H1 (cell line): Measurements from ENCODE around the gene EGLN2. TPM values are rescaled to one million over a fixed set of nuclear protein-coding genes. Genes with fewer than 3 reads are reported as not detected.
A peak's percentile ranks its signal among the peaks of the same experiment; 100 is the strongest.

Experiments
- CTCF ChIA-PET: fragments of 300-600 bp; sonication (Branson Sonifier 250); formaldehyde crosslinking; loops from one replicate; lab custom pipeline; 2021; ENCODE audit not compliant: partially characterized antibody; lab: Charles Lee
- POLR2A ChIA-PET: fragments of 300-600 bp; sonication (Branson Sonifier 250); formaldehyde crosslinking; loops from one replicate; lab custom pipeline; 2021; ENCODE audit warnings: inconsistent platforms; ENCODE audit not compliant: partially characterized antibody; lab: Charles Lee
- DNase-seq, 2 experiments: peaks; one replicate each; pipeline versions ENCODE4 v3.0.0 to v3.0.0-alpha.2; 2010 to 2022; ENCODE audit warnings: low spot score in 2 of 2, low read depth in 1 of 2, mixed read lengths in 1 of 2
- FAIRE-seq: peaks from 2 replicates; lab custom pipeline; 2011; peaks lifted over from hg19 to GRCh38; lab: Jason Lieb, UNC
- H2AFZ ChIP-seq: 2 replicates; pipeline ENCODE4 v1.8.1; 2012; ENCODE audit warnings: low read length, inconsistent platforms
- H2AK5ac ChIP-seq: 2 replicates; pipeline ENCODE4 v1.6.1; 2013; ENCODE audit warnings: low read depth, low read length
- H2BK120ac ChIP-seq: replicated peaks from 2 replicates; pipeline ENCODE3; 2013; ENCODE audit warnings: low read depth, low read length, inconsistent platforms
- H2BK12ac ChIP-seq: 2 replicates; pipeline ENCODE4 v1.6.1; 2013; ENCODE audit warnings: low read depth, low read length
- H2BK15ac ChIP-seq: 2 replicates; pipeline ENCODE4 v1.6.1; 2013; ENCODE audit warnings: low read length
- H2BK20ac ChIP-seq: 2 replicates; pipeline ENCODE4 v1.6.1; 2013; ENCODE audit warnings: low read length
- H2BK5ac ChIP-seq: 2 replicates; pipeline ENCODE4 v1.6.1; 2013; ENCODE audit warnings: low read depth, low read length
- H3K14ac ChIP-seq: 2 replicates; pipeline ENCODE4 v1.6.1; 2013; ENCODE audit warnings: inconsistent platforms; ENCODE audit not compliant: insufficient read length
- H3K18ac ChIP-seq: 2 replicates; pipeline ENCODE4 v1.6.1; 2013; ENCODE audit warnings: low read length; ENCODE audit errors: extremely low read depth
- H3K23ac ChIP-seq: 2 replicates; pipeline ENCODE4 v1.6.1; 2013; ENCODE audit warnings: inconsistent platforms; ENCODE audit not compliant: insufficient read length
- H3K23me2 ChIP-seq: 2 replicates; pipeline ENCODE4 v1.6.1; 2013; ENCODE audit warnings: low read depth, low read length
- H3K27ac ChIP-seq: 2 replicates; pipeline ENCODE4 v1.6.1; 2011; ENCODE audit warnings: low read depth, low read length, inconsistent platforms
- H3K27me3 ChIP-seq, 4 experiments: replicated peaks in 1 of 4; 1 replicate in 1 of 4; 2 replicates in 3 of 4; pipeline versions ENCODE4 v1.6.1 to v1.8.1; 2011 to 2013; ENCODE audit warnings: low read length in 3 of 4, mild to moderate bottlenecking in 3 of 4, inconsistent platforms in 2 of 4, mixed read lengths in 2 of 4, moderate library complexity in 1 of 4; ENCODE audit not compliant: control insufficient read depth in 3 of 4, insufficient read depth in 3 of 4; ENCODE audit errors: extremely low read depth in 1 of 4
- H3K36me3 ChIP-seq, 4 experiments: 2 replicates each; pipeline versions ENCODE4 v1.6.1 to v1.8.1; 2011 to 2013; ENCODE audit warnings: mild to moderate bottlenecking in 4 of 4, low read length in 3 of 4, moderate library complexity in 2 of 4, control low read depth in 1 of 4, inconsistent platforms in 1 of 4; ENCODE audit not compliant: insufficient read depth in 4 of 4, control insufficient read depth in 2 of 4
- H3K4ac ChIP-seq: replicated peaks from 2 replicates; pipeline ENCODE3; 2013; ENCODE audit warnings: low read length, low read depth, mixed read lengths, inconsistent platforms; ENCODE audit not compliant: insufficient read length
- H3K4me1 ChIP-seq, 4 experiments: replicated peaks in 1 of 4; 1 replicate in 1 of 4; 2 replicates in 3 of 4; pipeline versions ENCODE4 v1.6.1 to v1.8.1; 2011 to 2013; ENCODE audit warnings: low read length in 3 of 4, inconsistent platforms in 2 of 4, mixed read lengths in 1 of 4; ENCODE audit not compliant: insufficient read depth in 4 of 4, control insufficient read depth in 3 of 4
- H3K4me2 ChIP-seq, 2 experiments: 2 replicates each; pipeline versions ENCODE4 v1.6.1 to v1.8.1; 2011 to 2013; ENCODE audit warnings: low read depth in 2 of 2, low read length in 2 of 2, control low read depth in 1 of 2, inconsistent platforms in 1 of 2, mild to moderate bottlenecking in 1 of 2; ENCODE audit not compliant: insufficient read depth in 1 of 2
- H3K4me3 ChIP-seq, 4 experiments: fragments of 200-600, 300-600 bp in 1 of 4; sonication (generic), shearing (Covaris generic), sonication (Bioruptor Twin) in 1 of 4; 2 replicates each; pipeline versions ENCODE4 v1.5.1 to v1.8.1; 2011 to 2016; ENCODE audit warnings: low read length in 4 of 4, low read depth in 3 of 4, control low read depth in 2 of 4, inconsistent platforms in 2 of 4, mild to moderate bottlenecking in 2 of 4, mixed read lengths in 1 of 4, moderate library complexity in 1 of 4; ENCODE audit not compliant: insufficient read depth in 2 of 4; ENCODE audit errors: extremely low read depth in 1 of 4
- H3K56ac ChIP-seq: replicated peaks from 2 replicates; pipeline ENCODE3; 2013; ENCODE audit warnings: low read depth, mild to moderate bottlenecking, mixed read lengths, low read length, inconsistent platforms; ENCODE audit not compliant: insufficient read length
- H3K79me1 ChIP-seq: 2 replicates; pipeline ENCODE4 v1.6.1; 2013; ENCODE audit warnings: low read depth, low read length, control low read depth
- H3K79me2 ChIP-seq, 2 experiments: 2 replicates each; pipeline versions ENCODE4 v1.6.1 to v1.8.1; 2012 to 2013; ENCODE audit warnings: low read length in 2 of 2, mild to moderate bottlenecking in 2 of 2, inconsistent platforms in 1 of 2; ENCODE audit not compliant: insufficient read depth in 2 of 2, control insufficient read depth in 1 of 2
- H3K9ac ChIP-seq, 4 experiments: replicated peaks in 1 of 4; 1 replicate in 1 of 4; 2 replicates in 3 of 4; pipeline versions ENCODE4 v1.6.1 to v1.8.1; 2011 to 2013; ENCODE audit warnings: low read depth in 3 of 4, low read length in 3 of 4, control low read depth in 2 of 4, mild to moderate bottlenecking in 2 of 4, moderate library complexity in 2 of 4, inconsistent platforms in 1 of 4; ENCODE audit errors: extremely low read depth in 1 of 4
- H3K9me3 ChIP-seq, 2 experiments: 2 replicates each; pipeline versions ENCODE4 v1.6.1 to v1.8.1; 2012 to 2013; ENCODE audit warnings: mild to moderate bottlenecking in 2 of 2, moderate library complexity in 2 of 2, control low read depth in 1 of 2, inconsistent platforms in 1 of 2, low read depth in 1 of 2, low read length in 1 of 2, mixed read lengths in 1 of 2; ENCODE audit not compliant: insufficient read depth in 2 of 2
- H4K20me1 ChIP-seq, 2 experiments: replicated peaks in 1 of 2; 2 replicates each; pipeline versions ENCODE3 to v1.8.1; 2011 to 2013; ENCODE audit warnings: inconsistent platforms in 2 of 2, low read length in 2 of 2, mild to moderate bottlenecking in 1 of 2; ENCODE audit not compliant: insufficient read depth in 2 of 2, control insufficient read depth in 1 of 2
- H4K5ac ChIP-seq: 2 replicates; pipeline ENCODE4 v1.6.1; 2013; ENCODE audit warnings: low read length, low read depth, mixed read lengths, inconsistent platforms; ENCODE audit not compliant: insufficient read length
- H4K8ac ChIP-seq: 2 replicates; pipeline ENCODE4 v1.8.0; 2013; ENCODE audit warnings: mild to moderate bottlenecking, moderate library complexity, low read length, inconsistent platforms; ENCODE audit not compliant: insufficient read depth; ENCODE audit errors: extremely low read depth
- H4K91ac ChIP-seq: replicated peaks from 2 replicates; pipeline ENCODE3; 2013; ENCODE audit warnings: low read length, mixed read lengths, inconsistent platforms; ENCODE audit not compliant: insufficient read length
- GTF2F1 ChIP-seq: IDR thresholded peaks from 2 replicates; pipeline ENCODE4 v1.6.1; 2012; ENCODE audit warnings: low read depth, low read length, improper control_type of control experiment, borderline replicate concordance
- HDAC2 ChIP-seq, 2 experiments: fragments of 300-600 bp in 1 of 2; sonication (generic) in 1 of 2; IDR thresholded peaks; 2 replicates each; pipeline ENCODE4 v1.6.1; 2011 to 2012; ENCODE audit warnings: low read depth in 2 of 2, low read length in 2 of 2, mild to moderate bottlenecking in 2 of 2, moderate library complexity in 2 of 2, borderline replicate concordance in 1 of 2, inconsistent platforms in 1 of 2
- POU5F1 ChIP-seq: IDR thresholded peaks from 2 replicates; pipeline ENCODE4 v1.6.1; 2011; ENCODE audit warnings: low read depth, mild to moderate bottlenecking, low read length, moderate library complexity
- RFX5 ChIP-seq: IDR thresholded peaks from 2 replicates; pipeline ENCODE4 v1.6.1; 2011; ENCODE audit warnings: low read depth, low read length, improper control_type of control experiment, borderline replicate concordance
- RXRA ChIP-seq: IDR thresholded peaks from 2 replicates; pipeline ENCODE4 v1.6.1; 2011; ENCODE audit warnings: low read depth, mild to moderate bottlenecking, low read length, moderate library complexity; ENCODE audit not compliant: insufficient read depth
- SIRT6 ChIP-seq: IDR thresholded peaks from one replicate; pipeline ENCODE4 v1.7.1; 2012; ENCODE audit warnings: low read length, inconsistent platforms
- SRF ChIP-seq: IDR thresholded peaks from 2 replicates; pipeline ENCODE4 v1.6.1; 2011; ENCODE audit warnings: mild to moderate bottlenecking, low read depth, low read length, moderate library complexity
- SUZ12 ChIP-seq: fragments of 200-600 bp; sonication (generic); IDR thresholded peaks from 2 replicates; pipeline ENCODE4 v1.6.1; 2012; ENCODE audit warnings: mild to moderate bottlenecking, inconsistent platforms, low read length, moderate library complexity, mixed read lengths
- TAF1 ChIP-seq: IDR thresholded peaks from 2 replicates; pipeline ENCODE4 v1.6.1; 2011; ENCODE audit warnings: mild to moderate bottlenecking, low read depth, low read length
- TEAD4 ChIP-seq: IDR thresholded peaks from 2 replicates; pipeline ENCODE4 v1.6.1; 2012; ENCODE audit warnings: low read depth, low read length, inconsistent platforms, mixed read lengths
- ZNF274 ChIP-seq: IDR thresholded peaks from 2 replicates; pipeline ENCODE4 v1.7.0; 2012; ENCODE audit warnings: low read length, borderline replicate concordance; ENCODE audit errors: extremely low read depth
- WGBS, 2 experiments: shearing (Covaris generic) in 1 of 2; methylation state at CpG; one replicate each; pipeline versions ENCODE4 v1.1.6 to v1.1.7; 2013 to 2015; ENCODE audit warnings: low lambda C conversion rate in 2 of 2, mixed read lengths in 2 of 2, inconsistent platforms in 1 of 2, low coverage in 1 of 2, missing lambda C conversion rate in 1 of 2; ENCODE audit not compliant: insufficient replicate concordance in 2 of 2, insufficient coverage in 1 of 2, insufficient read length in 1 of 2; ENCODE audit errors: extremely low coverage in 1 of 2, missing lambda C conversion rate in 1 of 2; 5-methylcytosine and 5-hydroxymethylcytosine counted together
- polyA plus RNA-seq, 7 experiments: library from polyadenylated mRNA; depleted of rRNA in 3 of 7; stranded (reverse) in 5 of 7; unstranded in 2 of 7; fragments of >200 nt in 5 of 7; fragments of 200-250 nt in 2 of 7; gene quantifications; 1 replicate in 5 of 7; 2 replicates in 1 of 7; 4 replicates in 1 of 7; pipeline versions ENCODE4 v1.2.1 to v1.2.3, GENCODE V29; 2011 to 2013; ENCODE audit warnings: missing spikeins in 2 of 7, mixed read lengths in 2 of 7
- total RNA-seq: library from RNA; stranded (reverse); fragmentation: NEBNext Ultra II Directional; extraction: Animal tissue kit (Norgen Biotek cat#: 25700); gene quantifications from 2 replicates; pipeline ENCODE4 v1.2.1, GENCODE V29; 2021

The EGLN2 gene
- total and polyA plus RNA-seq, 2 of the 8 experiments (the other 6 are each of a cell fraction or from before 2014, with no cell fraction given): 86.9 to 103 TPM

DNA sequence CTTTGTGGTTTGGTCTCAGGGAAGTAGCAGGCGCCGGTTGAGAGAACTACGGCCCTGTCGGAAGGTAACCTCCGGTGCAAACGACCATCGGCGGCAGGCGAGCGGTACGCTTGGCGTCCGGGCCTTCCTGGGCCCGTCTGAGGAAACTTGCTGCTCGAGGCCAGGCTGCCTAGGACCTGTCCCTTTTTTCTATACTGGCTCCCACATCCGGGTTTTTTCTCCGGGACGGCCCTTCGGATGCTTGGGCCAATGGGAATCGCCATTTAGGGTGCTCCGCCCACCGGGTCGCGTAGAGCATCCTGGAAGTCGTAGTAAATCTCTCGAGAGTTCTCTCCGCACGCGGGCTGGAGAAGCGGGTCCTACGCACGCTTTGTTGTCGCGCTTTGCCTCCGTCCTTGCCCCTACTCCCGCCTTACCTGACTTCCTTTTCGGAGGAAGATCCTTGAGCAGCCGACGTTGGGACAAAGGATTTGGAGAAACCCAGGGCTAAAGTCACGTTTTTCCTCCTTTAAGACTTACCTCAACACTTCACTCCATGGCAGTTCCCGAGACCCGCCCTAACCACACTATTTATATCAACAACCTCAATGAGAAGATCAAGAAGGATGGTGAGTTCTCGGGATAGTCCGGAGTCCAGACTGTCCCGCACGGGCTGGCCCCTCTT is 48.0 kb upstream of the EGLN2 start, which contains the start of gene SNRPA:
SNRPA (plus strand) TSS at position 330 of the 664 bp plus-strand sequence; CDS start at position 536, 206 bp downstream.
- Histone ChIP-seq H2BK5ac (peak within 1 kb of the TSS; percentile 100), H3K36me3 (peaks cover 2 to 28% (median 11%) of the 10 kb centered on the region in 4 experiments; a peak in 6 of 8 replicates), H3K23ac (no peak within 1 kb of the TSS), H3K9me3 (no peaks in the 10 kb centered on the region), H3K23me2 (peaks cover 9% of the 10 kb centered on the region), H4K5ac (peak within 1 kb of the TSS; percentile 98), H2AFZ (no peak within 1 kb of the TSS), H3K4me3 (peak within 1 kb of the TSS; percentile 80 to 99 (median 90)), H3K56ac (peak within 1 kb of the TSS; percentile 94), H3K4me1 (peaks cover 0 to 7% (median 2%) of the 10 kb centered on the region in 4 experiments; a peak in 4 of 7 replicates), H3K18ac (peak within 1 kb of the TSS; percentile 100), H3K27me3 (no peaks in the 10 kb centered on the region), H2BK20ac (no peak within 1 kb of the TSS), H2BK15ac (peak within 1 kb of the TSS; percentile 72), H3K4ac (peak within 1 kb of the TSS; percentile 88), H3K27ac (peak within 1 kb of the TSS; percentile 99), H3K79me1 (peaks cover 2% of the 10 kb centered on the region), H3K14ac (peak within 1 kb of the TSS; percentile 50), H2AK5ac (peak within 1 kb of the TSS; percentile 100), H3K79me2 (peaks cover 40 to 69% of the 10 kb centered on the region in 2 experiments), H2BK120ac (peak within 1 kb of the TSS; percentile 83), H4K20me1 (peaks cover 11 to 14% of the 10 kb centered on the region in 2 experiments), H3K9ac (peak within 1 kb of the TSS; percentile 99 to 100 (median 100)), H4K91ac (peak within 1 kb of the TSS; percentile 99), H2BK12ac (peak within 1 kb of the TSS; percentile 100), H3K4me2 (peak within 1 kb of the TSS; percentile 91 to 99), H4K8ac (peak within 1 kb of the TSS; percentile 99; the same call in 1 of the 2 replicates)
- 2% methylated on average over 45 of the region's 46 CpGs; no CpG with 5 or more reads in 1 of the 2 experiments for WGBS, 2 experiments
- FAIRE-seq (peak; percentile 60), DNase-seq (peak; percentile 93 to 97)
- ChIA-PET CTCF (interaction anchor here (1.0 to 2.2 kb wide), 3 partner anchors 10 to 68 kb away, joined by 3 to 10 read pairs (median 5); no protein-coding TSS in a partner anchor), POLR2A (interaction anchor here (0.7 to 15.7 kb wide), 26 partner anchors 8 to 558 kb away, joined by 3 to 399 read pairs (median 4); partner anchors contain the start of genes COQ8B, EGLN2, HNRNPUL1 and ITPKC)
- no peak for TF ChIP-seq RXRA
- TF ChIP-seq SRF: no peak
- no peak for TF ChIP-seq SUZ12
- no peak for TF ChIP-seq GTF2F1
- no peak for TF ChIP-seq TEAD4
- peak; percentile 88 for TF ChIP-seq TAF1
- TF ChIP-seq RFX5: no peak
- TF ChIP-seq ZNF274: no peak
- no peak for TF ChIP-seq SIRT6
- TF ChIP-seq HDAC2 (IDR thresholded peaks at IDR 0.05; ENCODE audit: borderline replicate concordance in 1 of 2, low read depth in 2 of 2, low read length in 2 of 2): no peak
- no peak for TF ChIP-seq POU5F1
